ENCODE data around the gene CACNA1S.

GRCh38 chr1:201062511-201063091 lies 49.6 kb downstream of the CACNA1S start:
- TF ChIP-seq CTCF (IDR thresholded peaks at IDR 0.05) (no peak), ZFX (IDR thresholded peaks at IDR 0.05; ENCODE audit: borderline replicate concordance) (no peak)
